Globus pallidus (tissue), 1 donor: Measurements from ENCODE around the gene SLC6A6.

Experiments used
- DNase-seq: peaks from one replicate; pipeline ENCODE4 v3.0.0-alpha.2; 2015; ENCODE audit warnings: low spot score

The SLC6A6 gene

DNA sequence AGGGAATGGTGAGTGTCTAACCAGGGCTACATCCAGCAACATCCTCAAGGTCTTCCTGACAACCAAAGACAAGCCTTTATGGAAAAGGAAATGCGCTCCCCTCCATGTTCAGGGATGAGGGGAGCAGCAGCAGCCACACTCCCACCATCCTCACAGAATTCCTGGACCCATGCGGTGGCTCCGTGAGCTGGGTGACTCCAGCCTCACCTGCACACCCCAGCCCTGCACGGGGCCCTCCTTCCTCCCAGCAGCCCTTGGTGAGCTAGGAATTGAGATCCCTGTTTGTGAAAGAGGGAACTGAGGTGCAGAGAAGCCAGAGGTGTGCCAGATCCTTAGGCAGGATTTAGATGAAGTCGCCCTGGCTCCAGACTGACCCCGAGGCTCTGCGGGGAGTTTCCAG, 85.4 kb downstream of the SLC6A6 start:
- DNase-seq = no peak

- DNase-seq = no peak
Observed at GRCh38 chr3:14488286-14489041, 86.1 kb downstream of the SLC6A6 start.

GRCh38 chr3:14489641-14490040, 87.2 kb downstream of the SLC6A6 start:
- DNase-seq = no peak

- DNase-seq = no peak
Observed at GRCh38 chr3:14490255-14490654, 87.8 kb downstream of the SLC6A6 start.

- no peak for DNase-seq
Observed at GRCh38 chr3:14490831-14491230, 88.4 kb downstream of the SLC6A6 start.

- no peak for DNase-seq
Observed at GRCh38 chr3:14491396-14492190, 89.2 kb downstream of the SLC6A6 start.

DNA sequence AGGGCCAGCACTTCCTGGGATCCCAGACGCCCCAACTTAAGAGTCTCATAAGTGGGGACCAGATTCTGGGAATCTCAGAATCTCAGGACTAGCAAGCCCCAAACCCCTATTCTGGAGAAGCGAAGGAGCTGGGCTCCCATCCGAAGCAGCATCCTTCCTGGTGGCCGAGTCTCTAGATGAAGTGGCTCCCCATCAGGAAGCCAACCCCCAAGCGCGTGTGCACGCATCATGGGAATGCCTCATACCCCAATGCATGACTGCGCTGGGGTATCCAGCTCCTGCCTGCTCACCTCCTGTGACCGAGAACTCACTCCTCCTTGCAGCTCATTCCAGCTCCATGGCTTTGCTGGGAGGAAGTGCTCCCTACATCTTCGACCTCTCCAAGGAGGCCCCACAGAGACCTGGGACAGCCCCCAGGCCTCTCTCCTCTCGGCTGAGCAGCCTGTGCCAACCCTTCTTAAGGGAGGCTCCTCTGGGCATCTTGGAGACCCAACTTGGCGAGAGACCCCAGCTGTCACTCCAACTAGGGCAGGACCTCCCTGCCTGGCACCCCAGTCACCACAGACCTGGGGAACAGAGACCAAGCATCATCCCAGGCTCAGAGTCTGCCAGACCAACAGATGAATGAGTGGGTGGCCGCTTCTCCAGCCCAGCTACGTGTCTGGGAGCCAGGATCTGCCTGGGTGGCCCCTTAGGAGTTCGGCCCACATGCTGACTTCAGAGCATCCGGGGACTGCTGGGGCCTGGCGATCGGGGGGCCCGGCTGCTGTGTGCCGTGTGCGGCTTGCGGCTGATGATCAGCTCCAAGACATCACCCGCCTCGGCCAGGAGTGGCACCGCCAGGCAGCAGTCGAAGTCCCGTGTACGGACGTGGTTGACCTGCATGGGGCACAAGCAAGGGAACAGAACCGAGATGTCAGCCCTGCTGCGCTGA, 90.8 kb downstream of the SLC6A6 start:
- DNase-seq = no peak

DNA sequence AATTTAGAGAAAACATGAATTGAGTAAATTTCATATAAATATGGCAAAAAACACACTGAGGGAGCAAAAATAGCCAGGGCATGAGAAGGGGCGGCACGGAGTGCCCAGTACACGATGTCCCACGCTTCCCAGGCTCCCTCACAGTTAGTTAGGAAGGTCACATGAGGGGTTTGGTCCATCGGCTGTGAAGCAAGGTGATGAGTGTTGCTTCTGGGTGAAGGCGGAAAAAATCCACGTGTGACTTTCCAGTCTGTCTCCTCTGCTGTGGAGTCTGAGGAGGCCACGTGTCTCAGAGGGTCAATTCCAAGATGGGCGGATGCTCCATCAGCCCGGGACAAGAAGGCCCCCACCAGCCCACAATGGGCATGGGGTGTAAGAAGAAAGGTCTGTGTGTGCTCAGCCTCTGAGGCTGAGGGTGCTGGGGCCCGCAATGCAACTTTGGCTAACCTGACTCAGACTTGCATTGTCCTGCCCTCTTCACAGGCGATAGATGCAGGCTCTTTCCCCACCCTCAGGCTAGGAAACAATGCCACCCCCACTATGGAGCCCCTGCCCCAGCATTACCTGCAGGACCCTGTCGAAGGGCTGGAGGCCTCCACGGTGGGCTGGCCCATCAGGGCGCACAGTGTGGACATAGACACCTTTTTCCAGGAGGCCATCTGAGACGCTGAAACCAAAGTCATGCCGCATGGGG, 92.0 kb downstream of the SLC6A6 start:
- DNase-seq = no peak

GRCh38 chr3:14494973-14495300, 92.5 kb downstream of the SLC6A6 start:
- no peak for DNase-seq

GRCh38 chr3:14496351-14496750, 93.9 kb downstream of the SLC6A6 start:
- DNase-seq = no peak

GRCh38 chr3:14497321-14497720, 94.9 kb downstream of the SLC6A6 start:
- no peak for DNase-seq

GRCh38 chr3:14502472-14502871, 100.1 kb downstream of the SLC6A6 start:
- no peak for DNase-seq

DNA sequence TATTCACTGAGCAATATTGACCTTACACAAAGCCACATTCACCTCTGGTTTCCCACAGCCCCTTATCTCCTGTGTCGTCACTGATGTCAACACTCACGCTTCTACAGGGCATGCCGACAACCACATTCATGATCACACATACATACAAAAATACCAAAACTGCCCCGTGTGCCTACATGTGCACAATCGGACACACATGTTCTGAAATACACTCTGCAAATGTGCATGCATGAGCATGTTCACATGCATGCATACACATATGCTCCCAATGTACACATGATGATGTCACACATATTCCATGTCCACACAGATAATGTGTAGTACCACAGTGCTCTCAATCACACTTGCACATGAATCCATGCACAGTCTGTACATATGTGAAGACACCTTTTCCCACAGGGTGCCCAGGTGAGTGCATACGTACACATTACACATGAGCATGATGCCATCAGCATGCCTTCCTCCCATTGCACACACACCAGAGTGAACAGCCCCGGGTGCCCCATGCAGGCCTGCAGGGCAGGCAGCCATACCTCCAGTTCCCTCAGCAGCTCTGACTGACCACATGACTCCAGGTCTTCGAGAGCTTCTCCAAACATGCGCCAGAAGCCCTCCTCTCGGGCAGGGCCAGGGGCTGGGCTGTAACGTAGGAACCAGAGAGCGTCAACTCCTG, 100.8 kb downstream of the SLC6A6 start:
- DNase-seq = no peak

- no peak for DNase-seq
Observed at GRCh38 chr3:14503706-14504065, 101.3 kb downstream of the SLC6A6 start.

- no peak for DNase-seq
Observed at GRCh38 chr3:14505001-14505802, 102.8 kb downstream of the SLC6A6 start.

DNA sequence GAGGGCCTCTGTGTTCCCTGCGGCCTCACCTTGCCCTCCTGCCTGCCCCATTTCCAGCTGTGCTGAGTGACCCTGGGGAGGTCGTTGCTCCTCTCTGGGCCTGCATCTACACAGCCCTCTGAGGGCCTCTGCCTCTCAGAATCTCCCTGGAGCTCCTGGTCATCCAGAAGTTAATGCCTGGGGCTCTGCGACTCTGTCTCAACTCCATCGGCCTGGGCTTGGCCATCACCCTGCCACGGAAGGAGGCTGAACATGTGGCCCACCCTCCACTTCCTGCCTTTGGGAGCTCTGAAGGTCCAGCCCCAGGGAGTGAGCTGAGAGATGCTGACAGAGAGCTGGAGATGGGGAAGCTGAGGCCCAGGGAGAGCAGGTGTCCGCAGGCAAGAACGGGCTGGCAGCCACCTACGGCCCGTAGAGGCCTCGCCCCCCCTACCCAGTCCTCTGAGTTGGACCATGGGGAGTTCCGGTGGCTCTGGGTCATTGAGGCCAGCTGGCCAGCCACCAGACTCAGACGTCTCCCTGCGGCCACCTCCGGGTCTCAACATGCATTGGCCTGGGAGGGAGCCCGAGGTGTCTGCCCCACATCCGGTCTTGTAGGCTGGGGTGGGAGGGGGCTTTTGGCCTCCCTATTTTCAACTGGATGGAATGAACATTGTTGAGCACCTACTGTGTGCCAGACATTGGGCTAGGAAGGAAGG, 103.5 kb downstream of the SLC6A6 start:
- DNase-seq = no peak

GRCh38 chr3:14506626-14507304, 104.4 kb downstream of the SLC6A6 start:
- no peak for DNase-seq

DNA sequence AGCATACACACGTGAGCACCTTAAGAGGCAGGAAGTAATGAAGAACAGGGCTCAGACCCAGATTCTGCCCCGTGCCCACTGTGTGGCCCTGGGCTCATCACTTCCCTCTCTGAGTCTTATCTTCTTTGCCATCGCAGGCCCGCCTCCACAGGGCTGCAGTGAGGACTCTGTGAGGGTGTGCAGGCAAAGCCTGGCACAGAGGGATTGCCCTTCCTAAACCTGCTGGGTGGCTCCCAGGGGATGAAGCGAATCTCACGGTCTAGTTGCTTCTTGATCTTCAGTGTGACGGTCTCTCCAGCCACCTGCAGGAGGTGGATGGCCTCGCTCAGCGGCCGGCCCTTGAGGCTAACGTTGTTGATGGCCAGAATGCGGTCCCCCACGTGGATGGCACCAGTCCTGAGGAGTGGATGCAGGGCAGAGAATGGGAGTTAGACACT, 104.9 kb downstream of the SLC6A6 start:
- DNase-seq = no peak
